ENCODE measurements around the gene RAB32. TPM values are rescaled to one million over a fixed set of nuclear protein-coding genes. Genes with fewer than 3 reads are reported as not detected.

RAB32 gene
- total and polyA plus RNA-seq, 3 donors from 2014 or later, result 31.3 to 54.6 (median 39.1) TPM

GRCh38 chr6:146574211-146574610, 30.6 kb downstream of the RAB32 start:
- intact Hi-C loops (cut with DNase I; ENCODE audit: low total_unique reads), result no loop called here
- H3K27ac ChIP-seq, result no peak overlapping the region
- no peaks in the 10 kb centered on the region for H3K4me1 ChIP-seq
- DNase-seq, result no peak
- 89 to 97% methylated on average over 1 of the region's 1 CpG for WGBS, 2 donors
- H3K36me3 ChIP-seq (ENCODE audit: low read depth, missing control alignments), result no peaks in the 10 kb centered on the region
- no peak overlapping the region for H3K4me3 ChIP-seq
- TF ChIP-seq POLR2A (IDR thresholded peaks at IDR 0.05) (no peak), CTCF (IDR thresholded peaks at IDR 0.05) (no peak)
- H3K9me3 ChIP-seq, result no peaks in the 10 kb centered on the region
- H3K27me3 ChIP-seq, result no peaks in the 10 kb centered on the region

GRCh38 chr6:146578054-146578453, 34.4 kb downstream of the RAB32 start:
- TF ChIP-seq CTCF (IDR thresholded peaks at IDR 0.05) (no peak), POLR2A (IDR thresholded peaks at IDR 0.05) (no peak)
- Histone ChIP-seq H3K27me3 (no peaks in the 10 kb centered on the region), H3K9me3 (no peaks in the 10 kb centered on the region), H3K36me3 (ENCODE audit: low read depth, missing control alignments) (no peaks in the 10 kb centered on the region), H3K4me1 (no peaks in the 10 kb centered on the region), H3K4me3 (no peak overlapping the region), H3K27ac (no peak overlapping the region)
- intact Hi-C loops (cut with DNase I; ENCODE audit: low total_unique reads), result no loop called here
- DNase-seq, result no peak

GRCh38 chr6:146581968-146582367, 38.3 kb downstream of the RAB32 start:
- intact Hi-C loops (cut with DNase I; ENCODE audit: low total_unique reads), result no loop called here

GRCh38 chr6:146582857-146583256, 39.2 kb downstream of the RAB32 start:
- Histone ChIP-seq H3K27ac (no peak overlapping the region), H3K27me3 (no peaks in the 10 kb centered on the region), H3K9me3 (no peaks in the 10 kb centered on the region), H3K36me3 (ENCODE audit: low read depth, missing control alignments) (no peaks in the 10 kb centered on the region), H3K4me3 (no peak overlapping the region), H3K4me1 (no peaks in the 10 kb centered on the region)
- WGBS, 2 donors, result 80 to 81% methylated on average over 5 of the region's 5 CpGs
- intact Hi-C loops (cut with DNase I; ENCODE audit: low total_unique reads), result no loop called here
- TF ChIP-seq POLR2A (IDR thresholded peaks at IDR 0.05) (no peak), CTCF (IDR thresholded peaks at IDR 0.05) (no peak)
- DNase-seq, result peak; percentile 48

More at GRCh38 chr6:146581968-146582367, 38.3 kb downstream of the RAB32 start:
- Histone ChIP-seq H3K4me1 (no peaks in the 10 kb centered on the region), H3K27me3 (no peaks in the 10 kb centered on the region), H3K36me3 (ENCODE audit: low read depth, missing control alignments) (no peaks in the 10 kb centered on the region), H3K4me3 (no peak overlapping the region), H3K27ac (no peak overlapping the region), H3K9me3 (no peaks in the 10 kb centered on the region)
- 57 to 63% methylated on average over 1 of the region's 1 CpG for WGBS, 2 donors
- TF ChIP-seq POLR2A (IDR thresholded peaks at IDR 0.05), result no peak
- TF ChIP-seq CTCF (IDR thresholded peaks at IDR 0.05), result no peak
- DNase-seq, result no peak

GRCh38 chr6:146583966-146584365, 40.3 kb downstream of the RAB32 start:
- no peak overlapping the region for H3K4me3 ChIP-seq
- 79 to 82% methylated on average over 1 of the region's 1 CpG for WGBS, 2 donors
- no peaks in the 10 kb centered on the region for H3K36me3 ChIP-seq (ENCODE audit: low read depth, missing control alignments)
- DNase-seq, result no peak
- no peaks in the 10 kb centered on the region for H3K4me1 ChIP-seq
- intact Hi-C loops (cut with DNase I; ENCODE audit: low total_unique reads), result no loop called here
- no peak for TF ChIP-seq CTCF (IDR thresholded peaks at IDR 0.05)
- no peak for TF ChIP-seq POLR2A (IDR thresholded peaks at IDR 0.05)
- H3K9me3 ChIP-seq, result no peaks in the 10 kb centered on the region
- H3K27ac ChIP-seq, result no peak overlapping the region
- no peaks in the 10 kb centered on the region for H3K27me3 ChIP-seq

Measured in testis (tissue), 3 donors.